Panc1 (cell line): ENCODE results near the gene KDR. TPM values are rescaled to one million over a fixed set of nuclear protein-coding genes. Genes with fewer than 3 reads are reported as not detected.

Source experiments
- ATAC-seq: fragments of 200-7000 bp; cut with Tn5 transposase; 2 replicates; pipeline ENCODE4 v1.9.1; 2020; ENCODE audit warnings: mild to moderate bottlenecking, moderate library complexity
- BruUV-seq: library from RNA; stranded (reverse); fragments of 400-500 nt; replicated peaks from 2 replicates; lab custom pipeline; 2021; lab: Mats Ljungman, UMichigan
- CTCF ChIA-PET: fragments of 300-600 bp; sonication (Branson Sonifier 250); formaldehyde crosslinking; loops from one replicate; lab custom pipeline; 2022; ENCODE audit warnings: antibody characterized with exemption; lab: Charles Lee
- POLR2A ChIA-PET: fragments of 300-600 bp; sonication (Branson Sonifier 250); formaldehyde crosslinking; loops from one replicate; lab custom pipeline; 2022; ENCODE audit warnings: antibody characterized with exemption; lab: Charles Lee
- DNase-seq: peaks from one replicate; pipeline ENCODE4 v3.0.0-alpha.2; 2010; ENCODE audit warnings: low read depth, low spot score
- H3K27ac ChIP-seq: 2 replicates; pipeline ENCODE4 v1.5.1; 2011; ENCODE audit warnings: mild to moderate bottlenecking, low read length, inconsistent platforms
- H3K27me3 ChIP-seq: fragments of 200-500 bp; sonication (Bioruptor generic); 2 replicates; pipeline ENCODE4 v1.6.0; 2014; ENCODE audit warnings: low read length, inconsistent platforms; ENCODE audit not compliant: control insufficient read depth, insufficient read depth
- H3K36me3 ChIP-seq: fragments of 200-500 bp; sonication (Bioruptor generic); 2 replicates; pipeline ENCODE4 v1.5.1; 2014; ENCODE audit warnings: inconsistent platforms, mild to moderate bottlenecking, low read length, moderate library complexity; ENCODE audit not compliant: control insufficient read depth, insufficient read depth
- H3K4me1 ChIP-seq: 2 replicates; pipeline ENCODE4 v1.5.1; 2011; ENCODE audit warnings: inconsistent platforms, mild to moderate bottlenecking, low read length, moderate library complexity; ENCODE audit not compliant: control insufficient read depth, insufficient read depth
- H3K4me3 ChIP-seq, 2 experiments: 2 replicates each; pipeline ENCODE4 v1.5.1; 2011 to 2012; ENCODE audit warnings: low read depth in 2 of 2, low read length in 2 of 2, mild to moderate bottlenecking in 2 of 2, inconsistent platforms in 1 of 2, moderate library complexity in 1 of 2
- H3K9me3 ChIP-seq: fragments of 200-500 bp; sonication (Bioruptor generic); 2 replicates; pipeline ENCODE4 v1.5.1; 2014; ENCODE audit warnings: low read depth, mild to moderate bottlenecking, inconsistent platforms, low read length, moderate library complexity; ENCODE audit not compliant: control insufficient read depth, insufficient read depth
- POLR2AphosphoS5 ChIP-seq: IDR thresholded peaks from 2 replicates; pipeline ENCODE4 v1.6.1; 2012; ENCODE audit warnings: mild to moderate bottlenecking, low read depth, low read length, moderate library complexity
- SIN3A ChIP-seq: IDR thresholded peaks from 2 replicates; pipeline ENCODE4 v1.6.1; 2012; ENCODE audit warnings: low read depth, mild to moderate bottlenecking, low read length, moderate library complexity, borderline replicate concordance; ENCODE audit not compliant: insufficient read depth
- TCF7L2 ChIP-seq: IDR thresholded peaks from 2 replicates; pipeline ENCODE4 v1.6.1; 2011; ENCODE audit warnings: mild to moderate bottlenecking, low read depth, low read length, inconsistent platforms
- in situ Hi-C: cut with HindIII; loops from 2 replicates; pipeline ENCODE4 v1.10.0; 2016; ENCODE audit warnings: low sequenced_read_pairs, low pct_unique_long_range_greater_than_20kb
- intact Hi-C: fragments of 100-400 bp; cut with micrococcal nuclease; formaldehyde crosslinking; loops from one replicate; pipeline ENCODE4 v1.10.0; 2022; ENCODE audit not compliant: unreplicated experiment
- total RNA-seq: library from RNA; stranded (reverse); gene quantifications from one replicate; pipeline ENCODE4 v1.2.1, GENCODE V29; 2021; ENCODE audit not compliant: unreplicated experiment
- TF ChIP-seq, protein P1 (sequence below), 2 experiments: IDR thresholded peaks; 2 replicates each; pipeline ENCODE4 v1.6.1; 2011 to 2012; ENCODE audit warnings: low read depth in 2 of 2, control low read depth in 1 of 2, low read length in 1 of 2, mild to moderate bottlenecking in 1 of 2, moderate library complexity in 1 of 2; ENCODE audit not compliant: insufficient read depth in 1 of 2
- TF ChIP-seq, protein P2 (sequence below): fragments of 450-650 bp; IDR thresholded peaks from 2 replicates; pipeline ENCODE4 v1.5.1; 2017; ENCODE audit warnings: mild to moderate bottlenecking

Gene KDR
- total RNA-seq, 1 experiment from 2014 or later, result 0.18 TPM

DNA sequence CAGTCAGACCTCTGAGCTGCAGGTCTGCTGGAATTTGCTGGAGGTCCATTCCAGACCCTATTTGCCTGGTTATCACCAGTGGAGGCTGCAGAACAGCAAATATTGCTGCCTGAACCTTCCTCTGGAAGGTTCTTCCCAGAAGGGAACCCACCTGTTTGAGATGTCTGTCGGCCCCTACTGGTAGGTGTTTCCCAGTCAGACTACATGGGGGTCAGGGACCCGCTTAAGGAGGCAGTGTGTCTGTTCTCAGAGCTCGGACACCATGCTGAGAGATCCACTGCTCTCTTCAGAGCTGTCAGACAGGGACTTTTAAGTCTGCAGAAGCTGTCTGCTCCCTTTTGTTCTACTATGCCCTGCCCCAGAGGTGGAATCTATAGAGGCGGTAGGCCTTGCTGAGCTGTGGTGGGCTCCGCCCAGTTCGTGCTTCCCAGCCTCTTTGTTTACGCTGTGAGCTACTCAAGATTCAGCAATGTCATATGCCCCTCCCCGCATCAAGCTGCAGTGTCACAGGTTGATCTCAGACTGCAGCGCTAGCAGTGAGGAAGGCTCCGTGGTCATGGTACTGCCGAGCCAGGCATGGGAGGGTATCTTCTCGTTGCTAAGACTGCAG lies 44.1 kb upstream of the KDR start:
- Histone ChIP-seq H3K36me3 (no peaks in the 10 kb centered on the region), H3K9me3 (no peaks in the 10 kb centered on the region), H3K4me1 (no peaks in the 10 kb centered on the region), H3K27me3 (no peaks in the 10 kb centered on the region), H3K27ac (no peak overlapping the region), H3K4me3 (no peak overlapping the region)
- in situ Hi-C loops (no loop called here), intact Hi-C loops (no loop called here)
- no TSS peak for BruUV-seq
- TF ChIP-seq POLR2AphosphoS5 (no peak), TCF7L2 (no peak), SIN3A (no peak)
- TF ChIP-seq, protein P1, sequence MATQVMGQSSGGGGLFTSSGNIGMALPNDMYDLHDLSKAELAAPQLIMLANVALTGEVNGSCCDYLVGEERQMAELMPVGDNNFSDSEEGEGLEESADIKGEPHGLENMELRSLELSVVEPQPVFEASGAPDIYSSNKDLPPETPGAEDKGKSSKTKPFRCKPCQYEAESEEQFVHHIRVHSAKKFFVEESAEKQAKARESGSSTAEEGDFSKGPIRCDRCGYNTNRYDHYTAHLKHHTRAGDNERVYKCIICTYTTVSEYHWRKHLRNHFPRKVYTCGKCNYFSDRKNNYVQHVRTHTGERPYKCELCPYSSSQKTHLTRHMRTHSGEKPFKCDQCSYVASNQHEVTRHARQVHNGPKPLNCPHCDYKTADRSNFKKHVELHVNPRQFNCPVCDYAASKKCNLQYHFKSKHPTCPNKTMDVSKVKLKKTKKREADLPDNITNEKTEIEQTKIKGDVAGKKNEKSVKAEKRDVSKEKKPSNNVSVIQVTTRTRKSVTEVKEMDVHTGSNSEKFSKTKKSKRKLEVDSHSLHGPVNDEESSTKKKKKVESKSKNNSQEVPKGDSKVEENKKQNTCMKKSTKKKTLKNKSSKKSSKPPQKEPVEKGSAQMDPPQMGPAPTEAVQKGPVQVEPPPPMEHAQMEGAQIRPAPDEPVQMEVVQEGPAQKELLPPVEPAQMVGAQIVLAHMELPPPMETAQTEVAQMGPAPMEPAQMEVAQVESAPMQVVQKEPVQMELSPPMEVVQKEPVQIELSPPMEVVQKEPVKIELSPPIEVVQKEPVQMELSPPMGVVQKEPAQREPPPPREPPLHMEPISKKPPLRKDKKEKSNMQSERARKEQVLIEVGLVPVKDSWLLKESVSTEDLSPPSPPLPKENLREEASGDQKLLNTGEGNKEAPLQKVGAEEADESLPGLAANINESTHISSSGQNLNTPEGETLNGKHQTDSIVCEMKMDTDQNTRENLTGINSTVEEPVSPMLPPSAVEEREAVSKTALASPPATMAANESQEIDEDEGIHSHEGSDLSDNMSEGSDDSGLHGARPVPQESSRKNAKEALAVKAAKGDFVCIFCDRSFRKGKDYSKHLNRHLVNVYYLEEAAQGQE (IDR thresholded peaks at IDR 0.05; ENCODE audit: insufficient read depth in 1 of 2, low read depth in 2 of 2, low read length in 1 of 2), result no peak
- TF ChIP-seq, protein P2, sequence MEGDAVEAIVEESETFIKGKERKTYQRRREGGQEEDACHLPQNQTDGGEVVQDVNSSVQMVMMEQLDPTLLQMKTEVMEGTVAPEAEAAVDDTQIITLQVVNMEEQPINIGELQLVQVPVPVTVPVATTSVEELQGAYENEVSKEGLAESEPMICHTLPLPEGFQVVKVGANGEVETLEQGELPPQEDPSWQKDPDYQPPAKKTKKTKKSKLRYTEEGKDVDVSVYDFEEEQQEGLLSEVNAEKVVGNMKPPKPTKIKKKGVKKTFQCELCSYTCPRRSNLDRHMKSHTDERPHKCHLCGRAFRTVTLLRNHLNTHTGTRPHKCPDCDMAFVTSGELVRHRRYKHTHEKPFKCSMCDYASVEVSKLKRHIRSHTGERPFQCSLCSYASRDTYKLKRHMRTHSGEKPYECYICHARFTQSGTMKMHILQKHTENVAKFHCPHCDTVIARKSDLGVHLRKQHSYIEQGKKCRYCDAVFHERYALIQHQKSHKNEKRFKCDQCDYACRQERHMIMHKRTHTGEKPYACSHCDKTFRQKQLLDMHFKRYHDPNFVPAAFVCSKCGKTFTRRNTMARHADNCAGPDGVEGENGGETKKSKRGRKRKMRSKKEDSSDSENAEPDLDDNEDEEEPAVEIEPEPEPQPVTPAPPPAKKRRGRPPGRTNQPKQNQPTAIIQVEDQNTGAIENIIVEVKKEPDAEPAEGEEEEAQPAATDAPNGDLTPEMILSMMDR, result no peak
- CTCF ChIA-PET, result no interaction called here
- POLR2A ChIA-PET, result no interaction called here
- DNase-seq, result no peak
- ATAC-seq, result no peak

DNA sequence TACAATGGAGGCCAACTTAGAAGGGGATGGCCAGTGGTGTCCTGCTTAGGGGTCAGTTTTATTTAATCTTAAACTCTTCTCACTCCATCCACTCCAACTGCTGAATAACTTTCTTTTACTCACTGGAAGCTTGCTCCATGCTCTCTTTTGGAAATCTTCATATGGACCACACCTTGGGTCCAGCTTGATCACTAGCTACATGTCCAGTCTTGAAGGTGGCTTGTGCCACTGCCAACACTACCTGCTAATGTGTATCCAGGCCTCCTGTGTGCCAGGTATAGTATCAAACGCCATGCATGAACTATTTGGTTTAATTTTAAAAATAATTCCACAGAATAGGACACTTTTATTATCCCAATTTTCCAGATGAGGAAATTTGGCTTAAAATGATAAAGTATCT lies 37.0 kb upstream of the KDR start:
- Histone ChIP-seq H3K9me3 (no peaks in the 10 kb centered on the region), H3K4me1 (no peaks in the 10 kb centered on the region), H3K36me3 (no peaks in the 10 kb centered on the region), H3K4me3 (no peak overlapping the region), H3K27ac (no peak overlapping the region), H3K27me3 (no peaks in the 10 kb centered on the region)
- BruUV-seq, result no TSS peak
- POLR2A ChIA-PET, result no interaction called here
- no peak for DNase-seq
- in situ Hi-C loops, result no loop called here
- ATAC-seq, result no peak
- CTCF ChIA-PET, result no interaction called here
- intact Hi-C loops, result no loop called here
- TF ChIP-seq, protein P2, result no peak
- TF ChIP-seq TCF7L2 (no peak), SIN3A (no peak), POLR2AphosphoS5 (no peak)
- TF ChIP-seq, protein P1 (IDR thresholded peaks at IDR 0.05; ENCODE audit: insufficient read depth in 1 of 2, low read depth in 2 of 2, low read length in 1 of 2), result no peak
